Thoracic aorta (tissue), 2 donors: ENCODE measurements around the gene SHISAL1. TPM values are rescaled to one million over a fixed set of nuclear protein-coding genes. Genes with fewer than 3 reads are reported as not detected.

Source experiments
- ATAC-seq: fragments of 150-250 bp; one replicate; pipeline ENCODE4 v1.8.0; 2017; ENCODE audit warnings: low read depth; ENCODE audit not compliant: insufficient number of reproducible peaks, low FRiP score
- DNase-seq: peaks from one replicate; pipeline ENCODE4 v3.0.0-alpha.2; 2020; ENCODE audit warnings: low spot score
- H3K27ac ChIP-seq, 2 donors: fragments of 200-600 bp; sonication (generic); 1 replicate in 1 of 2; 2 replicates in 1 of 2; pipeline ENCODE4 v1.5.1; 2016; ENCODE audit warnings: mild to moderate bottlenecking in 2 of 2, moderate library complexity in 2 of 2
- H3K27me3 ChIP-seq: fragments of 200-600 bp; sonication (generic); replicated peaks from 2 replicates; pipeline ENCODE4 v1.6.0; 2016; ENCODE audit warnings: mild to moderate bottlenecking; ENCODE audit not compliant: insufficient read depth
- H3K36me3 ChIP-seq: fragments of 200-600 bp; sonication (generic); one replicate; pipeline ENCODE4 v1.5.1; 2016
- H3K4me1 ChIP-seq, 2 donors: fragments of 200-600 bp; sonication (generic); 1 replicate in 1 of 2; 2 replicates in 1 of 2; pipeline versions ENCODE4 v1.5.1 to v1.6.0; 2016; ENCODE audit warnings: low read depth in 2 of 2, mild to moderate bottlenecking in 1 of 2; ENCODE audit not compliant: control insufficient read depth in 1 of 2
- H3K4me3 ChIP-seq: fragments of 200-600 bp; sonication (generic); 2 replicates; pipeline ENCODE4 v1.5.1; 2016; ENCODE audit warnings: mild to moderate bottlenecking
- H3K9me3 ChIP-seq: fragments of 200-600 bp; sonication (generic); 2 replicates; pipeline ENCODE4 v1.5.1; 2016
- CTCF ChIP-seq: fragments of 200-600 bp; sonication (generic); IDR thresholded peaks from one replicate; pipeline ENCODE4 v1.5.1; 2019; ENCODE audit warnings: antibody characterized with exemption
- total RNA-seq, 2 donors: library from RNA; depleted of rRNA; stranded (reverse); fragments of >200 nt; gene quantifications; one replicate each; pipeline versions ENCODE4 v1.1.0 to v1.2.3, GENCODE V29; 2016

SHISAL1 gene
- total RNA-seq, 2 donors from 2014 or later: 0.81 to 3.4 TPM

GRCh38 chr22:44195189-44195871, 117.4 kb downstream of the SHISAL1 start:
- ATAC-seq (no peak), DNase-seq (no peak)
- H3K4me1 ChIP-seq: no peaks in the 10 kb centered on the region
- H3K36me3 ChIP-seq: no peaks in the 10 kb centered on the region
- no peaks in the 10 kb centered on the region for H3K9me3 ChIP-seq
- H3K27me3 ChIP-seq: no peaks in the 10 kb centered on the region
- H3K27ac ChIP-seq: no peak overlapping the region
- no peak overlapping the region for H3K4me3 ChIP-seq
- TF ChIP-seq CTCF: no peak

- no peak for ATAC-seq
- H3K9me3 ChIP-seq: no peaks in the 10 kb centered on the region
- DNase-seq: no peak
- no peaks in the 10 kb centered on the region for H3K4me1 ChIP-seq
- no peak for TF ChIP-seq CTCF
- H3K27me3 ChIP-seq: no peaks in the 10 kb centered on the region
- no peaks in the 10 kb centered on the region for H3K36me3 ChIP-seq
- no peak overlapping the region for H3K27ac ChIP-seq
- H3K4me3 ChIP-seq: no peak overlapping the region
Observed at GRCh38 chr22:44194569-44194968, 118.2 kb downstream of the SHISAL1 start.

Other genes starting within 250 kb of the SHISAL1 start
- gene PARVG, start 132.0 kb downstream of the SHISAL1 start, total RNA-seq: 10 to 100 TPM; 34.9 to 71.3 TPM
- 10 to 100 TPM; 17.2 to 30.8 TPM for gene RTL6, start 185.3 kb upstream of the SHISAL1 start, total RNA-seq